ENCODE measurements around the gene B4GALT5.

GRCh38 chr20:49602345-49603208 lies 111.1 kb downstream of the B4GALT5 start:
- no peak for TF ChIP-seq CTCF (IDR thresholded peaks at IDR 0.05)
- TF ChIP-seq POLR2AphosphoS5 (IDR thresholded peaks at IDR 0.05), result no peak
- TF ChIP-seq POLR2A (IDR thresholded peaks at IDR 0.05), result no peak

Measured in breast epithelium (tissue), 3 donors.